Stimulated activated naive CD4-positive, alpha-beta T cell treated with Interleukin-2 at 50 U/mL for 16 hours (primary cell): ENCODE measurements around the gene TRHDE.
"Not testable (repeated sequence)": the region's sequence is repeated elsewhere in the genome, so short reads cannot be mapped to it uniquely, and the experiment has no call there.

Source experiments
- DNase-seq: peaks from one replicate; lab custom pipeline; 2025; lab: John Stamatoyannopoulos, UW

TRHDE gene

GRCh38 chr12:72631926-72632685, 359.9 kb downstream of the TRHDE start:
- DNase-seq: no peak

- no peak for DNase-seq
Observed at GRCh38 chr12:72642706-72643105, 370.5 kb downstream of the TRHDE start.

- no peak for DNase-seq
Observed at GRCh38 chr12:72647139-72647538, 375.0 kb downstream of the TRHDE start.

GRCh38 chr12:72658615-72659014, 386.4 kb downstream of the TRHDE start:
- no peak for DNase-seq

- not testable (repeated sequence) for DNase-seq
Observed at GRCh38 chr12:72660174-72660573, 388.0 kb downstream of the TRHDE start.

GRCh38 chr12:72673853-72674252, 401.7 kb downstream of the TRHDE start:
- DNase-seq: no peak

- no peak for DNase-seq
Observed at GRCh38 chr12:72676556-72676955, 404.4 kb downstream of the TRHDE start.

GRCh38 chr12:72677139-72677538, 405.0 kb downstream of the TRHDE start:
- DNase-seq: no peak

GRCh38 chr12:72677846-72678245, 405.7 kb downstream of the TRHDE start:
- DNase-seq: no peak

GRCh38 chr12:72679147-72679757, 407.1 kb downstream of the TRHDE start:
- no peak for DNase-seq

- DNase-seq: no peak
Observed at GRCh38 chr12:72681028-72681427, 408.9 kb downstream of the TRHDE start.

GRCh38 chr12:72684491-72684890, 412.3 kb downstream of the TRHDE start:
- DNase-seq: no peak

GRCh38 chr12:72692338-72692737, 420.2 kb downstream of the TRHDE start:
- DNase-seq: no peak

GRCh38 chr12:72694193-72694592, 422.0 kb downstream of the TRHDE start:
- no peak for DNase-seq

GRCh38 chr12:72699362-72699761, 427.2 kb downstream of the TRHDE start:
- no peak for DNase-seq

- not testable (repeated sequence) for DNase-seq
Observed at GRCh38 chr12:72712025-72712424, 439.9 kb downstream of the TRHDE start.

GRCh38 chr12:72716221-72716620, 444.1 kb downstream of the TRHDE start:
- no peak for DNase-seq

GRCh38 chr12:72717036-72717435, 444.9 kb downstream of the TRHDE start:
- no peak for DNase-seq
